NCI-H774 (cell line): Measurements from ENCODE around the gene MDFIC.

Experiments
- DNase-seq: peaks from one replicate; lab custom pipeline; 2025; lab: John Stamatoyannopoulos, UW

The MDFIC gene

GRCh38 chr7:114928060-114928459, 6.2 kb downstream of the MDFIC start:
- no peak for DNase-seq

GRCh38 chr7:114929570-114929969, 7.7 kb downstream of the MDFIC start:
- no peak for DNase-seq

GRCh38 chr7:114930107-114930661, 8.3 kb downstream of the MDFIC start:
- DNase-seq = no peak

- DNase-seq = no peak
Measured at GRCh38 chr7:114930829-114931655, 9.1 kb downstream of the MDFIC start.

GRCh38 chr7:114931656-114932011, 9.7 kb downstream of the MDFIC start:
- DNase-seq = no peak

- no peak for DNase-seq
Measured at GRCh38 chr7:114932991-114933390, 11.1 kb downstream of the MDFIC start.

- DNase-seq = no peak
Measured at GRCh38 chr7:114933658-114934057, 11.8 kb downstream of the MDFIC start.

- DNase-seq = no peak
Measured at GRCh38 chr7:114934086-114934485, 12.2 kb downstream of the MDFIC start.

- no peak for DNase-seq
Measured at GRCh38 chr7:114934713-114935112, 12.8 kb downstream of the MDFIC start.

GRCh38 chr7:114936471-114936870, 14.6 kb downstream of the MDFIC start:
- DNase-seq = no peak

GRCh38 chr7:114937446-114937845, 15.6 kb downstream of the MDFIC start:
- DNase-seq = no peak

- no peak for DNase-seq
Measured at GRCh38 chr7:114938785-114939184, 16.9 kb downstream of the MDFIC start.

GRCh38 chr7:114939484-114940097, 17.7 kb downstream of the MDFIC start:
- DNase-seq = no peak

- no peak for DNase-seq
Measured at GRCh38 chr7:114940220-114940619, 18.3 kb downstream of the MDFIC start.

GRCh38 chr7:114941692-114942091, 19.8 kb downstream of the MDFIC start:
- no peak for DNase-seq

- DNase-seq = no peak
Measured at GRCh38 chr7:114942446-114943175, 20.7 kb downstream of the MDFIC start.

- no peak for DNase-seq
Measured at GRCh38 chr7:114943530-114943929, 21.6 kb downstream of the MDFIC start.

GRCh38 chr7:114943953-114944744, 22.3 kb downstream of the MDFIC start:
- DNase-seq = no peak

- DNase-seq = no peak
Measured at GRCh38 chr7:114944745-114945625, 23.1 kb downstream of the MDFIC start.

- no peak for DNase-seq
Measured at GRCh38 chr7:114949231-114949630, 27.3 kb downstream of the MDFIC start.

GRCh38 chr7:114952296-114952695, 30.4 kb downstream of the MDFIC start:
- no peak for DNase-seq
